Measurements from ENCODE around the gene L3MBTL3. TPM values are rescaled to one million over a fixed set of nuclear protein-coding genes. Genes with fewer than 3 reads are reported as not detected.
"Not testable (repeated sequence)": the region's sequence is repeated elsewhere in the genome, so short reads cannot be mapped to it uniquely, and the experiment has no call there.

The L3MBTL3 gene
- total RNA-seq, 1 experiment from 2014 or later = 4.7 TPM

- Histone ChIP-seq H3T11ph (ENCODE audit: low read length) (no peak overlapping the region), H2AK5ac (ENCODE audit: insufficient read length, low read length) (no peak overlapping the region), H3K14ac (ENCODE audit: insufficient read depth, low read length) (no peak overlapping the region), H4K5ac (ENCODE audit: insufficient read length, low read depth, low read length) (no peak overlapping the region), H2BK15ac (ENCODE audit: low read depth, low read length) (no peak overlapping the region), H2BK12ac (ENCODE audit: insufficient read length, low read depth, low read length) (no peak overlapping the region), H3K23ac (ENCODE audit: insufficient read length, low read depth, low read length) (no peak overlapping the region), H3K27ac (ENCODE audit: insufficient read length, low read depth, low read length) (no peak overlapping the region), H2BK20ac (ENCODE audit: low read depth, low read length, poor library complexity, severe bottlenecking) (no peak overlapping the region), H4K20me1 (ENCODE audit: control insufficient read depth, insufficient read depth, insufficient read length) (no peaks in the 10 kb centered on the region), H3K79me1 (ENCODE audit: insufficient read depth, low read depth, low read length, poor library complexity, severe bottlenecking) (no peaks in the 10 kb centered on the region), H3K79me2 (ENCODE audit: insufficient read depth, low read length) (no peaks in the 10 kb centered on the region), H3K9ac (ENCODE audit: extremely low read depth, insufficient read length, low read length) (no peak overlapping the region), H4K91ac (ENCODE audit: insufficient read length, low read depth, low read length) (no peak overlapping the region), H3K4ac (ENCODE audit: low read depth, low read length) (no peak overlapping the region), H3K18ac (ENCODE audit: insufficient read length, low read depth, low read length) (no peak overlapping the region), H3K4me2 (ENCODE audit: insufficient read depth, insufficient read length, low read length) (no peak overlapping the region), H4K8ac (replicated peaks; ENCODE audit: insufficient read length, low read depth, low read length) (no peak overlapping the region), H2BK120ac (ENCODE audit: low read depth, low read length, poor library complexity, severe bottlenecking) (no peak overlapping the region), H3K23me2 (ENCODE audit: insufficient read length, low read depth, low read length, poor library complexity, severe bottlenecking) (no peaks in the 10 kb centered on the region), H3K27me3 (ENCODE audit: insufficient read depth, low read length) (no peaks in the 10 kb centered on the region), H2BK5ac (ENCODE audit: insufficient read length, low read length) (no peak overlapping the region), H3K56ac (ENCODE audit: insufficient read length, low read depth, low read length) (no peak overlapping the region), H3K4me1 (ENCODE audit: insufficient read depth, low read length) (peaks cover 2% of the 10 kb centered on the region; the same call in 1 of the 2 replicates), H2AFZ (ENCODE audit: low read length) (no peak overlapping the region), H3K9me3 (ENCODE audit: control insufficient read depth, low read depth, low read length) (no peaks in the 10 kb centered on the region)
- no peak overlapping the region for H3K4me3 Mint-ChIP-seq
- DNase-seq = no peak
- H3K27me3 Mint-ChIP-seq (ENCODE audit: low read depth) = no peaks in the 10 kb centered on the region
- TF ChIP-seq CTCF (conservative IDR thresholded peaks at IDR 0.05) = peak; percentile 66
- peak overlapping the region in 1 of 3 experiments; percentile 58; a peak in 1 of 7 replicates for H3K27ac Mint-ChIP-seq
- WGBS (ENCODE audit: extremely low coverage, insufficient read length, low lambda C conversion rate) = no CpG with 5 or more reads among the region's 7 CpGs
- no peaks in the 10 kb centered on the region for H3K9me3 Mint-ChIP-seq
- H3K36me3 Mint-ChIP-seq (ENCODE audit: insufficient read depth in 1 of 3, low read depth in 3 of 3) = peaks cover 0 to 2% (median 0%) of the 10 kb centered on the region in 3 experiments; a peak in 1 of 7 replicates
- H3K4me1 Mint-ChIP-seq = peaks cover 5% of the 10 kb centered on the region in 2 experiments; a peak in 3 of 4 replicates
Observed at GRCh38 chr6:130148181-130148580, 129.8 kb downstream of the L3MBTL3 start.

GRCh38 chr6:130149016-130149415 is 130.6 kb downstream of the L3MBTL3 start:
- H3K18ac ChIP-seq (ENCODE audit: insufficient read length, low read depth, low read length); H3K79me2 ChIP-seq (ENCODE audit: insufficient read depth, low read length); H3K27me3 ChIP-seq (ENCODE audit: insufficient read depth, low read length); DNase-seq; H3K56ac ChIP-seq (ENCODE audit: insufficient read length, low read depth, low read length); H3K4me1 ChIP-seq (ENCODE audit: insufficient read depth, low read length); H2BK5ac ChIP-seq (ENCODE audit: insufficient read length, low read length); H2BK20ac ChIP-seq (ENCODE audit: low read depth, low read length, poor library complexity, severe bottlenecking); H3K9me3 ChIP-seq (ENCODE audit: control insufficient read depth, low read depth, low read length); H2AFZ ChIP-seq (ENCODE audit: low read length); H4K5ac ChIP-seq (ENCODE audit: insufficient read length, low read depth, low read length); H3K27ac ChIP-seq (ENCODE audit: insufficient read length, low read depth, low read length); H4K8ac ChIP-seq (replicated peaks; ENCODE audit: insufficient read length, low read depth, low read length); H3K4ac ChIP-seq (ENCODE audit: low read depth, low read length); H3K23me2 ChIP-seq (ENCODE audit: insufficient read length, low read depth, low read length, poor library complexity, severe bottlenecking); H3K9ac ChIP-seq (ENCODE audit: extremely low read depth, insufficient read length, low read length); H3K4me2 ChIP-seq (ENCODE audit: insufficient read depth, insufficient read length, low read length); H2BK15ac ChIP-seq (ENCODE audit: low read depth, low read length); H2AK5ac ChIP-seq (ENCODE audit: insufficient read length, low read length); H3K27me3 Mint-ChIP-seq (ENCODE audit: low read depth); H3K79me1 ChIP-seq (ENCODE audit: insufficient read depth, low read depth, low read length, poor library complexity, severe bottlenecking); H3K9me3 Mint-ChIP-seq; H4K91ac ChIP-seq (ENCODE audit: insufficient read length, low read depth, low read length); H3K27ac Mint-ChIP-seq; H3T11ph ChIP-seq (ENCODE audit: low read length); H4K20me1 ChIP-seq (ENCODE audit: control insufficient read depth, insufficient read depth, insufficient read length); H2BK12ac ChIP-seq (ENCODE audit: insufficient read length, low read depth, low read length); H3K36me3 Mint-ChIP-seq (ENCODE audit: insufficient read depth in 1 of 3, low read depth in 3 of 3); H2BK120ac ChIP-seq (ENCODE audit: low read depth, low read length, poor library complexity, severe bottlenecking); H3K23ac ChIP-seq (ENCODE audit: insufficient read length, low read depth, low read length); H3K4me1 Mint-ChIP-seq; H3K14ac ChIP-seq (ENCODE audit: insufficient read depth, low read length); H3K4me3 Mint-ChIP-seq: not testable (repeated sequence)
- WGBS (ENCODE audit: extremely low coverage, insufficient read length, low lambda C conversion rate) = no CpG with 5 or more reads among the region's 2 CpGs
